Embryonic facial prominence (tissue), 1 donor: Measurements from ENCODE around the gene RNLS.
"Not testable (repeated sequence)": the region's sequence is repeated elsewhere in the genome, so short reads cannot be mapped to it uniquely, and the experiment has no call there.

Source experiments
- DNase-seq: peaks from one replicate; pipeline ENCODE4 v3.0.0-alpha.2; 2016; ENCODE audit errors: extremely low spot score

Gene RNLS

DNA sequence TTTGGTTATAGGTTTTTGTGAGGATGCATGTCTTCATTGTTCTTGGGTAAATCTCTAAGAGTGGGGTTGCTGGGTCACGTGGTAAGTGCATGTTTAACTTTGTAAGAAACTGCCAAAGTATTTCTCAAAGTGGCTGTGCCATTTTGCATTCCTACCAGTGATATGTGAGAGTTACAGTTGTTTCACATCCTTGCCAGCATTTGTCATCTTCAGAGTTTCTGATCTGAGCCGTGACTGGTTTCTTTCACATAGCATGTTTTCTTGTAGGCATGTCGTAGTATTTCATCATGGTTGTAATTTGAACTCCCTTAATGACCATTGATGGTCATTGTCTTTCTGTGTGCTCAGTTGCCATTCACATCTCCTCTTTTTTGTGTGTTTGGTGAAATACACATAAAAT, 286.0 kb downstream of the RNLS start:
- DNase-seq = no peak

GRCh38 chr10:88293651-88294230, 289.4 kb downstream of the RNLS start:
- no peak for DNase-seq

DNA sequence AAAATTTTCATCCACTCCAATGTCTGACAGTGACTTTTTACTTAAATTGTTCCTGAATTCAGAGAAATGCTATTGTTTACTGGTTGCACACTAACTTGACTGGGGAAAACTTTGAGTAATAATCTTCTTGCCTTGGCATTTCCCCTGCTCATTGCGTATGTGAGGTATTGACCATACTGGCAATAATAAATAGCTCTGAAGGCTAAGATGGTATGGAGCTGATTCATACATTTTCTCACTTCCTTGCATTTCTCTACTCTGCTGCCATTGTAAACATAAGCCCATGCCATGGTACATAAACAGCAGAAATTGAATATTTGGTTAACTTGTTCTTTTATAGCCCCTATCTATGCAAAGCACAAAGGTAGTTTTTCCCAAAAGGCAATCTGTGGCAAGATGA, 290.0 kb downstream of the RNLS start:
- no peak for DNase-seq

- no peak for DNase-seq
Observed at GRCh38 chr10:88292185-88292514, 291.0 kb downstream of the RNLS start.

DNA sequence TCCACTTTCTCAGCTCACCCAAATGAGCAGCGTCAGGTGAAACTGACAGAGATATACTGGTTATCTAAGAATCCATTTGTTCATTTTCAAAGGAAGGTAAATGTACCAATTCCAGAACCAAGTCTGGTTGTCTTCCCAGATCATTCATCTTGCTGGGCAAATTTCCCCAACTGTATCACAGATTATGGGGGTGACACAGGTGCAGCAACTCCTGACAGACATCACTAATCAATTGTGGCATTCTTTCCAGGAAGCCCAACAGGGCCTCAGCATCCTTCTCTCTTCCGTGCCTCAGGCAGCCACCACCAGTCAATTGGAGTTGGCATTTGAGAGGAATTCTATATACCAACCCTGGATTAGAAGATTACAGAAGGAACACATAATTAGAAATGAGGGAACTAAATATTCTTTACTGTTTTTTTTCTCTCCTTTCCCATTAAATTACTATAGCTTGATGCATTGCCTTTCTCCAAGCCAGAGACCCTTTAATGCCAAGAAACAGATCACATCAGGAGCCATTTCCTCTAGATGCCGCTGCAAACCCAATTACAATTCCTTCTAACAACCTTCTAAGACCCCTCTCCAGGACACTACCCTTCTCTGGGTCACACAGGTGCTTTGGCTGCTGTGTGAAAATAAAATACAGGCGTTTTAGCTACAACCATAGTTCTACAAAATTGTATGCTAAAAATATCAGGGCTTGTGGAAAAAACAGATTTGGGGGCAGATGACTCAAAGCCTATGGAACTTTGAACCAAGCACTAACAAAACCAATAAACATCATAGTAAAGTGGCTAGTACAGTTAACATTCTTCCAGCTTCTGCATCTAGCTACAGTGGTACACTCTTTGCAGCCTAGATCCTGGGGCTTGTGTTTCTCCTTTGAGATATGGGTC, 291.6 kb downstream of the RNLS start:
- DNase-seq = no peak

DNA sequence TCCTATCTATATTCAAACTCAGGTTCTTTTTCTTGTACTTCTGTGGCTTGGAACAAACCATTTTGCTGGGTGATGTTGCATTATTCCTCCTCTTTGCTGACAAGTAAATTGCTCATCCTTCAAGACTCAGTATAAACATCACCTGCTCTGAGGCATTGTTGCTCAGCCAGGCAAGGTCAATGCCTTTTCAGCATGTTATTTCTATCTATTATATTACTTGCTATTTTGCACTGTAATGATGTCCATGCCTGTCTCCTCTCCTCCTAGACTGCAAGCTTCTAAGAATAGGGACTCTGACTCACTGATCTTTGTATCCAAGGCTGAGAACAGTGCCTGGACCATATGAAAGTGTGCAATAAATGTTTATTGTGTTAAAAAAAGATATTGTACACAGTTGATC, 293.8 kb downstream of the RNLS start:
- DNase-seq = no peak

GRCh38 chr10:88288320-88289059, 294.6 kb downstream of the RNLS start:
- no peak for DNase-seq

DNA sequence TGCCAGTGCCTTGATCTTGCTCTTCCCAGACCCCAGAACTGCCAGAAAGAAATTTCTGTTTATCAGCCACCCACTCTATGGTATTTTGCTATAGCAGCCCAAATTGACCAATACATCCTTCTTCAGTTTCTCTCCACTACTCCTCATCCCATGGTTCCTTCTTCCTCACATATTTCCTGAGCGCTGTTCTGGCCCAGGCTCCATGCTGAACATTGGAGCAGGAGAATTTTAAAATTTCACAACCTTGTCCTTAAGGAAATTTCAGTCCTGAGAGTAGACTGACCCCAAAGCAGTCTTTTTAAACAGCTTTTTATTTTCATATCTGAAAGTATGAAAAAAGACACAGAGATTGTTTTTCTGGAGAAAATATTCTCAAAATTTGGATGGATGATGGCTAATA, 297.1 kb downstream of the RNLS start:
- no peak for DNase-seq

DNA sequence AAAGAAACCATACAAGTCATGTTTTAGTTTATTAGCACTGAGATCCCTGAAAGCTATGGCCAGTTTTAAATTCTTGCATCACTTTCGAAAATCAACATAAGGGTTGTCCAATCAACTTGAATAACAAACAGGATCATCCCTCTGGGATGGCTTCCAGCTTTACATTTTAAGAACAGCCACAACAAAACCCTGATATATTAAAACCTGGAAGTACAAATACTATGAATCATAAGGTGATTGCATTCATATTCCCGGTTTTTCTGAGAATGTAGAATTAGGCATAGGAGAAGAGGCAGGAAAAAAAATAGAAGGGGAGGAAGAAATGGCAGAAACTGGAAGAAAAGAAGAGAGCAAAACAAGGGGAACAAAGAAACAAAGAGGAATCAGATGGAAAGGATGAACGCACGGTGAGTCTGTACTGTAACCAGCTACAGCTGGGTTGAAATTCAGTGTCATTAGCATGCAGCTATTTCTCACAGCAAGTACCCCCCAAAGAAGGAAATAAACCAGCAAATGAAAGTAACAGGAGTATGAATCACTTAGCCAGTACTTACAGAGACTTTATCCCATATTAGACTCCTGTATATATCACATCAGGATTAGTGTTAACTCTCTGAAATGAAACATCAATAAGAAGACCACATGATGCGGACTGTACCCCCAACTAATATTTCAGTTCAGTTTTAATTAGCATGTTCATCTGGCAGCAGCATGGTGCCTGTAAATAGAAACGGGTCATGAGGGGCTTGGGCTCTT, 301.3 kb downstream of the RNLS start:
- DNase-seq = peak; percentile 14

DNA sequence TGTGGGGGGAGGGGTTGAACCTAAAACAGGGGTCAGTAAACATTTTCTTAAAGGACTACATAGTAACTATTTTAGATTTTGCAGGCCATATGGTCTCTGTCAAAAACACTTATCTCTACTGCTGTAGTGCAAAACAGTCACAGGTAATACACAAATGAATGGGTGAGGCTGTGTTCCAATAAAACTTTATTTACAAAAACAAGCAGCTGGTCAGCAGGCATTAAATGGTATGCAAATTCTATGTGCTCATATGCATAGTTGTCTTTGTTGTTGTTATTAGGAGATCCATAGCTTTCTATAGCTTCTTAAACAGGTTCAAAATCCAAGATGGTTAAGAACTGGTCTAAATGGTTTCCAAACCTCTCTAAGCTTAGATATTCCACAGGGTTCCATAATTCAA, 302.6 kb downstream of the RNLS start:
- no peak for DNase-seq

DNA sequence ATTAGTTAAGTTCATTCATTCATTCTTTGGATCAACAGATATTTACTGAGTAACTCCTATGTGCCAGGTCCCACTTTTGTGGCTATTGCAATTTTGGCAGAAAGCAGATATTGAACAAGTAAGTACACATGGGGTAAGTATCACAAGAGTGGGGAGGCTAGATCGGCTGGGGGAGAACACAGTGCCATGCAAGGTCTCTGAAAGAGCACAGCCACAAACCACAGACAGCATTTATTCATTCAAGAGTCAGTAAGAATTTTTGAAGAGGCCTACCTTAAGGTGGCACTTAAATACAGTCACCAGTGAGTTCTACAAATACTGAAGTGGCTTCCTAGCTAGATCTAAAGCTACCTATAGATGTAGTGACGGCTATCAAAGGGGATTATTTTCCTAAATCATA, 304.2 kb downstream of the RNLS start:
- no peak for DNase-seq

GRCh38 chr10:88276945-88277344, 306.2 kb downstream of the RNLS start:
- DNase-seq = not testable (repeated sequence)

DNA sequence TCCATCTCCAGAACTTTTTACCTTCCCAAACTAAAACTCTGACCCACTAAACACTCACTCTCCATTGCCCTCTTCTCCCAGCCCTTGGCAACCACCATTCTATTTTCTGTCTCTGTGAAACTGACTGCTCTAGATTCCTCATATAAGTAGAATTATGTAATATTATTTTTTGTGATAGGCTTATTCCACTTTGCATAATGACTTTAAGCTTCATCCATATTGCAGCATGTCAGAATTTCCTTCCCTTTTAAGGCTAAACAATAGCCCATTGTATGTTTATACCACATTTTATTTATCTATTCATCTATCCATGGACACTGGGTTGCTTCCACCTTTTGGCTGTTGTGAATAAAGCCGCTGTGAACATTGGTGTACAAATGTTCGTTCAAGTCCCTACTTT, 308.8 kb downstream of the RNLS start:
- no peak for DNase-seq

DNA sequence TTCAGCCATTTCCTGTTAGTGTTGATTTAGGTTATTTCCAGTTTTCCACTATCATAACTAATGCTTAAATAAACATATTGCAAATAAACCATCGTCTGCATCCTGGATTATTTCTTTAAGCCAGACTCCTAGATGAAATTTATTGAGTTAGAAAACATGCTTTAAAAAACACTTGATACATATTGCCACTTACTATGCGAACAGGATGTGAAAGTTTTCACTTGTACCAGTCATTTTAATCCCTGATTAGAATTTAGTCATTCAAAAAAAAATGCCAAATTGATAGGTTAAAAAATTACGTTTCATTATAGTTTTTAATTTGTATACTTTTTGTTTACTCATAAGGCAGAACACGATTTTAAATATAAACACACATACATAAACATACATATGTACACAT, 309.6 kb downstream of the RNLS start:
- DNase-seq = no peak

- DNase-seq = no peak
Observed at GRCh38 chr10:88271761-88272543, 311.2 kb downstream of the RNLS start.

DNA sequence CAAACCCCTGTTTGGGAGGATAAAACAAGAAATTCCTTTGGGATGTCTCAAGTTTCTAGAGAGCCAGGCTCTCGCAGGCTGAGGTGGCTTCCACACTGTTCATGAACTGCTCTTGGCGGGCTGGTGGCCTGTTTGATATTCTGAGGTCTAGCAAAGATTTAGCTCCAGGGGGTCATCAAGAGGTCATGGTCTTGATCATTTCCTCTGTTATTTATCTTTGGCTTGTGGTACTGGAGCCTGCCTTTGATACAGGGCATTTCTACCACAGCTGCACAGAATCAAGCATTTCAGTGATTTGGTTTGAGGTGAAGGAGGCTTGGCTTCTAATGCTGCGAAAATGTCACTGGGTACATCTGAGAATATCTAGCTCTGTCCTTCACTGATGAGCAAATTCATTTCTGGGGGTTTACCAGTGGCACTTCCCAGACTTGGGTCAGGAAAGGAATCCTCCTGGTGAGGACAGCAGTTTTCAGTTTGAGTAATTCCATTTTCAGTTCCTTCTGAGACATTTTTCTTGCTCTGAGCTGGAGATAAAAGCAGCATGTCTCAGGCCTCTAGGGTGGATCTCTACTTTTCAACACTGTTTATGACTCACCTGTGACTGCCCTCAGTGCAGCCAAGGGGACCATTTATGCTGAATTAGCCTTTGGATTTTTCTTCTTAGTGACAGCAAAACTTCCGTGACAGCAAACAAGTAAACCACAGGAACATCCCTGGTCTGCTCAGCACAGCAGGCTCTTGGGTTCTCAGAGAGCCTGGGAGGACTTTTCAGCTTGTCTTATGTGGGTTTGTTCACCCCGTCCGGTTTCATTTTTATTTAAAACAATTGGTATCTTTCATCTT, 312.0 kb downstream of the RNLS start:
- no peak for DNase-seq

DNA sequence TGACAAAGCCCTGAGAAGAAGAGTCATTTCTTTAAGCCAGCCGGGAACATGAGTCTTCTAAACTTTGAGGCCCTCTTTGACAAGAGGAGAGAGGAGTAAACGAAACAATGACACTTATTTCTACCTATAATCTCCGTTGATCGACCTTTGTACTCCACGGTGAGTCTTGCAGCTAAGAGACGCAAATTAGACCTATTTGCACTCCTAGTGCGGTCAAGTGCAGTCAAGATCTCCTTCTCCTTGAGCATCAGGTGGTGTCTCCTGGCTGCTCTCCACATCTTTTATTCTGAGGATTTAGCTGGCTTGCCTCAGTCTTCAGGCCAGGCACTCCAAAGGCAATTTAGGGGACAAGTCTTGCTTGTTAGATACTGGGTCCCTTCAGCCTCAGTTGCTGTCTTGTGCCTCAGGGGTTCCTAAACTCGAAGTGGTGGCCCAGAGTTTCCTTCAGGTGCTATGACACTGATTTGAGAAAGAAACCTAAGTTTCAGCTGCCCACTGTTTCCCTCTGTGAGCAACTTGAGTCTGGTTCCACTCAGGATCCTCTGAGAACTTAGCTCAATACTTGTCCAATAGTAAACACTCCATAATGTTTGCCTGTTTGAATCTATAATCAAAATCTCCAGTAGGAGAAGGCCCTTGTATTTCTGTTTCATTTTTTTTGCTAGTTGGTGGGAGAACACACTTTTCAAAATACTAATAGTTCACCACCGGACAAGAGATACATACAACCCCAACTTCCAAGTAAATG, 312.9 kb downstream of the RNLS start:
- DNase-seq = no peak

GRCh38 chr10:88262591-88263234, 320.4 kb downstream of the RNLS start:
- DNase-seq = no peak

DNA sequence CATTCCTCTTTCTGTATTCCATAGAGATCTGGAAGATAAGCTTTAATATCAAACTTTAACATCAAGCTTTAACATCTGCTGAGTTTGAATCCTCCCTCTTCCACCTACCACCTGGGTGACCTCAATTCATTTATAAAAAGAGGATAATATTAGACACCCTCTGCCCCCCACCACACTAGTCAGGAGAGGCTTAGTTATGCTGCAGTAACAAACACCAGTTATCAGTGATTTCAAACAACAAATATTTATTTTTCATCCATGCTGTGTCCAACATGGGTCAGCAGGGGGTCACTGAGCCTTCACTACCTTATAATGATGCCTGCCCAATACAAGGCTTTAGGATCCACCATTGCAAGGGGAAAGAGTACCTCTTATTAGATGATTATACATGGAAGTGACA, 322.0 kb downstream of the RNLS start:
- DNase-seq = no peak
